SK-N-SH treated with all-trans-retinoic acid at 6 μM for 48 hours (cell line): Measurements from ENCODE around the gene DGCR2.

Source experiments
- ARNTL ChIP-seq: fragments of 450-650 bp; formaldehyde crosslinking; IDR thresholded peaks from 2 replicates; pipeline ENCODE4 v1.5.0; 2020; ENCODE audit warnings: low read depth, mild to moderate bottlenecking, moderate library complexity, borderline replicate concordance
- OSR1 ChIP-seq: fragments of 250-450 bp; sonication (Bioruptor Pico); IDR thresholded peaks from 2 replicates; pipeline ENCODE4 v1.8.0; 2022; ENCODE audit warnings: moderate library complexity, mild to moderate bottlenecking, inconsistent platforms
- PATZ1 ChIP-seq: fragments of 250-450 bp; sonication (Bioruptor Pico); IDR thresholded peaks from 2 replicates; pipeline ENCODE4 v1.8.0; 2020; ENCODE audit warnings: mild to moderate bottlenecking, moderate library complexity, borderline replicate concordance
- RARB ChIP-seq: fragments of 250-450 bp; sonication (Bioruptor Pico); IDR thresholded peaks from 2 replicates; pipeline ENCODE4 v1.8.0; 2021; ENCODE audit warnings: mild to moderate bottlenecking, moderate library complexity
- SNAI2 ChIP-seq: fragments of 250-450 bp; sonication (Bioruptor Pico); IDR thresholded peaks from 2 replicates; pipeline ENCODE4 v1.5.0; 2020; ENCODE audit warnings: mild to moderate bottlenecking, moderate library complexity
- TCF4 ChIP-seq: fragments of 250-450 bp; sonication (Bioruptor Pico); IDR thresholded peaks from 2 replicates; pipeline ENCODE4 v1.8.0; 2021; ENCODE audit warnings: mild to moderate bottlenecking, moderate library complexity, borderline replicate concordance
- TOX ChIP-seq: fragments of 250-450 bp; sonication (Bioruptor Pico); IDR thresholded peaks from 2 replicates; pipeline ENCODE4 v1.8.0; 2021; ENCODE audit warnings: mild to moderate bottlenecking, moderate library complexity, borderline replicate concordance
- TF ChIP-seq, protein P1 (sequence below): fragments of 250-450 bp; sonication (Bioruptor Pico); IDR thresholded peaks from 2 replicates; pipeline ENCODE4 v1.5.0; 2020; ENCODE audit warnings: mild to moderate bottlenecking, moderate library complexity
- TF ChIP-seq, protein P2 (sequence below): fragments of 250-450 bp; sonication (Bioruptor Pico); IDR thresholded peaks from 2 replicates; pipeline ENCODE4 v1.8.0; 2021; ENCODE audit warnings: low read depth, mild to moderate bottlenecking, moderate library complexity, borderline replicate concordance

DNA sequence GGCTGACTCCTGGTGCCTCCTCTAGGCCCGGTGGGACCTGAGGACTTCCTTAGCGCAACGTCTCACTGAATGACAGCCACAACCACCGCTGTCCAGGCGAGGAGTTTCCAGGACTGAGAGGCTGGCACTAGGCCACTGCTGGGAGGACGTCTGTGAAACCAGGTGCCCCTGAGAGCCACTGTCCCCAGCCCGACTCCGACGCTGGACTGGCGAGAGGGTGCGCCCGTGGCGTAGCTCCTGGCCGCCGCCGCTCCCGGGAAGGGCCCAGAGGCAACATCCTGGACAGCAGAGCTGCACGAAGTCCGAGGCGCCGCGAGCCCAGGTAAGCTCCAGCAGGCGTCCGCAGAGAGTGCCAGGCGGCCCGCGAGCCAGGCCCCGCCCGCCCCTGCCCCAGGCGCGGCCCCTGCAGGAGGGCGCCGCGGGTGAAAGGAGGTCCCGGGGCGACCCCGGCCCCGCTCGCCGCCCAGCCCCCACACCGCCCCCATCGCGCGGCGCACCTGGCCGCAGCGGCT lies 525 bp downstream of the DGCR2 start:
- TF ChIP-seq PATZ1 (CRISPR knock-in tag) (no peak), TOX (CRISPR knock-in tag) (no peak), TCF4 (CRISPR knock-in tag) (no peak), OSR1 (CRISPR knock-in tag) (no peak), SNAI2 (no peak), RARB (CRISPR knock-in tag) (no peak), ARNTL (no peak)
- TF ChIP-seq, protein P1, sequence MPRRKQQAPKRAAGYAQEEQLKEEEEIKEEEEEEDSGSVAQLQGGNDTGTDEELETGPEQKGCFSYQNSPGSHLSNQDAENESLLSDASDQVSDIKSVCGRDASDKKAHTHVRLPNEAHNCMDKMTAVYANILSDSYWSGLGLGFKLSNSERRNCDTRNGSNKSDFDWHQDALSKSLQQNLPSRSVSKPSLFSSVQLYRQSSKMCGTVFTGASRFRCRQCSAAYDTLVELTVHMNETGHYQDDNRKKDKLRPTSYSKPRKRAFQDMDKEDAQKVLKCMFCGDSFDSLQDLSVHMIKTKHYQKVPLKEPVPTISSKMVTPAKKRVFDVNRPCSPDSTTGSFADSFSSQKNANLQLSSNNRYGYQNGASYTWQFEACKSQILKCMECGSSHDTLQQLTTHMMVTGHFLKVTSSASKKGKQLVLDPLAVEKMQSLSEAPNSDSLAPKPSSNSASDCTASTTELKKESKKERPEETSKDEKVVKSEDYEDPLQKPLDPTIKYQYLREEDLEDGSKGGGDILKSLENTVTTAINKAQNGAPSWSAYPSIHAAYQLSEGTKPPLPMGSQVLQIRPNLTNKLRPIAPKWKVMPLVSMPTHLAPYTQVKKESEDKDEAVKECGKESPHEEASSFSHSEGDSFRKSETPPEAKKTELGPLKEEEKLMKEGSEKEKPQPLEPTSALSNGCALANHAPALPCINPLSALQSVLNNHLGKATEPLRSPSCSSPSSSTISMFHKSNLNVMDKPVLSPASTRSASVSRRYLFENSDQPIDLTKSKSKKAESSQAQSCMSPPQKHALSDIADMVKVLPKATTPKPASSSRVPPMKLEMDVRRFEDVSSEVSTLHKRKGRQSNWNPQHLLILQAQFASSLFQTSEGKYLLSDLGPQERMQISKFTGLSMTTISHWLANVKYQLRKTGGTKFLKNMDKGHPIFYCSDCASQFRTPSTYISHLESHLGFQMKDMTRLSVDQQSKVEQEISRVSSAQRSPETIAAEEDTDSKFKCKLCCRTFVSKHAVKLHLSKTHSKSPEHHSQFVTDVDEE (CRISPR knock-in tag): no peak
- TF ChIP-seq, protein P2, sequence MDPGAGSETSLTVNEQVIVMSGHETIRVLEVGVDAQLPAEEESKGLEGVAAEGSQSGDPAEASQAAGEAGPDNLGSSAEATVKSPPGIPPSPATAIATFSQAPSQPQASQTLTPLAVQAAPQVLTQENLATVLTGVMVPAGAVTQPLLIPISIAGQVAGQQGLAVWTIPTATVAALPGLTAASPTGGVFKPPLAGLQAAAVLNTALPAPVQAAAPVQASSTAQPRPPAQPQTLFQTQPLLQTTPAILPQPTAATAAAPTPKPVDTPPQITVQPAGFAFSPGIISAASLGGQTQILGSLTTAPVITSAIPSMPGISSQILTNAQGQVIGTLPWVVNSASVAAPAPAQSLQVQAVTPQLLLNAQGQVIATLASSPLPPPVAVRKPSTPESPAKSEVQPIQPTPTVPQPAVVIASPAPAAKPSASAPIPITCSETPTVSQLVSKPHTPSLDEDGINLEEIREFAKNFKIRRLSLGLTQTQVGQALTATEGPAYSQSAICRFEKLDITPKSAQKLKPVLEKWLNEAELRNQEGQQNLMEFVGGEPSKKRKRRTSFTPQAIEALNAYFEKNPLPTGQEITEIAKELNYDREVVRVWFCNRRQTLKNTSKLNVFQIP (CRISPR knock-in tag): no peak
